NCI-H69 (cell line): ENCODE measurements around the gene PRKD1.

Experiments used
- DNase-seq: peaks from one replicate; lab custom pipeline; 2025; lab: John Stamatoyannopoulos, UW

The PRKD1 gene

GRCh38 chr14:29616922-29617321, 310.7 kb downstream of the PRKD1 start:
- DNase-seq, result no peak

- DNase-seq, result peak; percentile 15
Observed at GRCh38 chr14:29608861-29609260, 318.8 kb downstream of the PRKD1 start.

GRCh38 chr14:29607169-29607568, 320.5 kb downstream of the PRKD1 start:
- no peak for DNase-seq

GRCh38 chr14:29603696-29604095, 324.0 kb downstream of the PRKD1 start:
- DNase-seq, result no peak

GRCh38 chr14:29601616-29602015, 326.0 kb downstream of the PRKD1 start:
- no peak for DNase-seq

GRCh38 chr14:29587761-29588470, 339.7 kb downstream of the PRKD1 start:
- DNase-seq, result no peak

GRCh38 chr14:29587046-29587445, 340.6 kb downstream of the PRKD1 start:
- DNase-seq, result no peak

GRCh38 chr14:29584992-29585391, 342.7 kb downstream of the PRKD1 start:
- peak; percentile 96 for DNase-seq

GRCh38 chr14:29580763-29581162, 346.9 kb downstream of the PRKD1 start:
- DNase-seq, result no peak

GRCh38 chr14:29579838-29580237, 347.8 kb downstream of the PRKD1 start:
- DNase-seq, result peak; percentile 27

GRCh38 chr14:29576927-29577326, 350.7 kb downstream of the PRKD1 start:
- no peak for DNase-seq

GRCh38 chr14:29569194-29569593, 358.5 kb downstream of the PRKD1 start:
- no peak for DNase-seq

- DNase-seq, result no peak
Observed at GRCh38 chr14:29566194-29566593, 361.5 kb downstream of the PRKD1 start.

GRCh38 chr14:29558516-29558915, 369.1 kb downstream of the PRKD1 start:
- no peak for DNase-seq

- no peak for DNase-seq
Observed at GRCh38 chr14:29554335-29554734, 373.3 kb downstream of the PRKD1 start.

- DNase-seq, result no peak
Observed at GRCh38 chr14:29553427-29553826, 374.2 kb downstream of the PRKD1 start.

GRCh38 chr14:29548948-29549370, 378.7 kb downstream of the PRKD1 start:
- peak; percentile 91 for DNase-seq

GRCh38 chr14:29545714-29546113, 381.9 kb downstream of the PRKD1 start:
- no peak for DNase-seq

GRCh38 chr14:29536886-29537511, 390.6 kb downstream of the PRKD1 start:
- DNase-seq, result peak; percentile 78

GRCh38 chr14:29529418-29529817, 398.2 kb downstream of the PRKD1 start:
- DNase-seq, result peak; percentile 89

- DNase-seq, result peak; percentile 94
Observed at GRCh38 chr14:29528889-29529288, 398.8 kb downstream of the PRKD1 start.

- DNase-seq, result no peak
Observed at GRCh38 chr14:29527286-29527685, 400.4 kb downstream of the PRKD1 start.
